ENCODE results near the gene NOS2. TPM values are rescaled to one million over a fixed set of nuclear protein-coding genes. Genes with fewer than 3 reads are reported as not detected.

The NOS2 gene
- total RNA-seq, 2 donors from 2014 or later = 0.11 to 0.20 TPM

GRCh38 chr17:27804113-27804512 is 3.8 kb upstream of the NOS2 start:
- no peak for DNase-seq (ENCODE audit: low spot score)
- Histone ChIP-seq H3K36me3 (no peaks in the 10 kb centered on the region), H3K4me1 (peaks cover 0 to 11% of the 10 kb centered on the region in 2 donors), H3K27ac (no peak overlapping the region), H3K9me3 (no peaks in the 10 kb centered on the region), H3K4me3 (no peak overlapping the region), H3K27me3 (no peaks in the 10 kb centered on the region)
- no peak for TF ChIP-seq CTCF (IDR thresholded peaks at IDR 0.05)

GRCh38 chr17:27802962-27803680 is 2.8 kb upstream of the NOS2 start:
- peaks cover 0 to 8% of the 10 kb centered on the region in 2 donors for H3K4me1 ChIP-seq
- no peak for DNase-seq (ENCODE audit: low spot score)
- no peaks in the 10 kb centered on the region for H3K36me3 ChIP-seq
- no peaks in the 10 kb centered on the region for H3K27me3 ChIP-seq
- H3K9me3 ChIP-seq = no peaks in the 10 kb centered on the region
- no peak overlapping the region for H3K27ac ChIP-seq
- no peak for TF ChIP-seq CTCF (IDR thresholded peaks at IDR 0.05)
- H3K4me3 ChIP-seq = no peak overlapping the region

GRCh38 chr17:27802033-27802432 is 1.7 kb upstream of the NOS2 start:
- Histone ChIP-seq H3K4me1 (no peaks in the 10 kb centered on the region), H3K27me3 (no peaks in the 10 kb centered on the region), H3K36me3 (no peaks in the 10 kb centered on the region), H3K27ac (no peak overlapping the region), H3K9me3 (no peaks in the 10 kb centered on the region), H3K4me3 (no peak overlapping the region)
- TF ChIP-seq CTCF (IDR thresholded peaks at IDR 0.05) = no peak
- no peak for DNase-seq (ENCODE audit: low spot score)

GRCh38 chr17:27798376-27798775 is 2.0 kb downstream of the NOS2 start:
- no peak for DNase-seq (ENCODE audit: low spot score)
- Histone ChIP-seq H3K27ac (no peak overlapping the region), H3K36me3 (no peaks in the 10 kb centered on the region), H3K4me1 (peaks cover 0 to 7% of the 10 kb centered on the region in 2 donors), H3K9me3 (no peaks in the 10 kb centered on the region), H3K27me3 (no peaks in the 10 kb centered on the region), H3K4me3 (no peak overlapping the region)
- no peak for TF ChIP-seq CTCF (IDR thresholded peaks at IDR 0.05)

GRCh38 chr17:27797390-27798091 is 2.8 kb downstream of the NOS2 start:
- no peak overlapping the region for H3K4me3 ChIP-seq
- no peaks in the 10 kb centered on the region for H3K36me3 ChIP-seq
- H3K4me1 ChIP-seq = peaks cover 0 to 13% of the 10 kb centered on the region in 2 donors
- TF ChIP-seq CTCF (IDR thresholded peaks at IDR 0.05) = no peak
- H3K27ac ChIP-seq = no peak overlapping the region
- no peaks in the 10 kb centered on the region for H3K9me3 ChIP-seq
- DNase-seq (ENCODE audit: low spot score) = no peak
- H3K27me3 ChIP-seq = no peaks in the 10 kb centered on the region
